ENCODE measurements around the gene RGS5.

RGS5 gene

GRCh38 chr1:163213626-163214025, 10.9 kb upstream of the RGS5 start:
- Histone ChIP-seq H3K9me3 (ENCODE audit: control insufficient read depth, insufficient read depth, low read length) (no peaks in the 10 kb centered on the region), H3K27ac (ENCODE audit: low read length) (no peak overlapping the region), H3K4me1 (ENCODE audit: control insufficient read depth, insufficient read depth, low read length) (no peaks in the 10 kb centered on the region; the same call in 1 of the 2 replicates), H3K4me3 (ENCODE audit: low read length) (no peak overlapping the region), H3K27me3 (ENCODE audit: control insufficient read depth, insufficient read depth, low read length) (no peaks in the 10 kb centered on the region), H3K36me3 (ENCODE audit: control insufficient read depth, insufficient read depth, low read length) (no peaks in the 10 kb centered on the region)
- no peak for DNase-seq (ENCODE audit: low read depth, low spot score)
- WGBS (ENCODE audit: insufficient coverage, insufficient read length) = 100% methylated on average over 1 of the region's 4 CpGs

DNA sequence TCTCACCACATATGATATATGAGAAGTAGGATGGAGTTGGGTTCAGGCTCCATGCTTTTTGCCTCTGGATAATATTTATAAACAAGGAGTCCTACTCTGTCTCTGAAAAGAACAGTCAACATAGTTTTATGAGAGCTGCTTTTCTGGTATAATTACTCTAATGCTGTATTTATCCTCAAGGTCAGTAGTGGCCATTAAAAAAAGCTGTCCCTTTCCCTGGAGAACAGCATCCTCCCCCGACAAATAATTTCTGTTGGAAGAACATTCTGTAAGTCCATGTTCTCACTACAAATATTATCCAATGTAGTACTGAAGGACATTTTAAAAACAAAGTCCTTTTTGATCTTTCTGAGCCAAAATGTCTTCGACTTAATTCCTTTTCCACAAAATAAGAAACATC, 9.0 kb upstream of the RGS5 start:
- DNase-seq (ENCODE audit: low read depth, low spot score) = no peak
- no peaks in the 10 kb centered on the region for H3K27me3 ChIP-seq (ENCODE audit: control insufficient read depth, insufficient read depth, low read length)
- H3K4me1 ChIP-seq (ENCODE audit: control insufficient read depth, insufficient read depth, low read length) = no peaks in the 10 kb centered on the region; the same call in 1 of the 2 replicates
- no peak overlapping the region for H3K4me3 ChIP-seq (ENCODE audit: low read length)
- WGBS (ENCODE audit: insufficient coverage, insufficient read length) = no CpG with 5 or more reads among the region's 2 CpGs
- H3K27ac ChIP-seq (ENCODE audit: low read length) = no peak overlapping the region
- no peaks in the 10 kb centered on the region for H3K9me3 ChIP-seq (ENCODE audit: control insufficient read depth, insufficient read depth, low read length)
- H3K36me3 ChIP-seq (ENCODE audit: control insufficient read depth, insufficient read depth, low read length) = no peaks in the 10 kb centered on the region

DNA sequence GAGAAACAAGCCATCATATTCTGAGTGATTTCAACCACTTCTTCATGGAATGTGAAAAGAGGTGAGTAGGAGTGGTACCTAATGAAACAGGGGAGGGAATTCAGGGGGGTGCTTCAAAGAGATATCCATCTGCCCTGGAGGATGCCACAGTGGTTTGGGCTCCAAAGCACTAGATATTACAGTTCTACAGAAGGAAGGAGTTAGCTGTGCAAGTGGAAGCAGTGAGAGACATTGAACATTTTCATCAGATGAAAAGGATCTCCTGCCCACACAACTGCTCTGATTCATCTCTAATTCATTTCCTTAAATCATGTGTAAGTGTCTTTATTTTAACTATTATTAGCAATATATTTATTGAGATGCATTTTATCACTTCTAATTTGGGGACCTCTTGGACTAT, 2.8 kb upstream of the RGS5 start:
- no peak overlapping the region for H3K27ac ChIP-seq (ENCODE audit: low read length)
- H3K36me3 ChIP-seq (ENCODE audit: control insufficient read depth, insufficient read depth, low read length) = no peaks in the 10 kb centered on the region
- no peak overlapping the region for H3K4me3 ChIP-seq (ENCODE audit: low read length)
- no peaks in the 10 kb centered on the region for H3K9me3 ChIP-seq (ENCODE audit: control insufficient read depth, insufficient read depth, low read length)
- H3K4me1 ChIP-seq (ENCODE audit: control insufficient read depth, insufficient read depth, low read length) = peaks cover 2% of the 10 kb centered on the region; the same call in 1 of the 2 replicates
- H3K27me3 ChIP-seq (ENCODE audit: control insufficient read depth, insufficient read depth, low read length) = no peaks in the 10 kb centered on the region
- DNase-seq (ENCODE audit: low read depth, low spot score) = no peak

- H3K36me3 ChIP-seq (ENCODE audit: control insufficient read depth, insufficient read depth, low read length) = no peaks in the 10 kb centered on the region
- DNase-seq (ENCODE audit: low read depth, low spot score) = no peak
- WGBS (ENCODE audit: insufficient coverage, insufficient read length) = no CpG with 5 or more reads among the region's 1 CpG
- H3K4me3 ChIP-seq (ENCODE audit: low read length) = no peak overlapping the region
- H3K27ac ChIP-seq (ENCODE audit: low read length) = no peak overlapping the region
- H3K9me3 ChIP-seq (ENCODE audit: control insufficient read depth, insufficient read depth, low read length) = no peaks in the 10 kb centered on the region
- H3K27me3 ChIP-seq (ENCODE audit: control insufficient read depth, insufficient read depth, low read length) = no peaks in the 10 kb centered on the region
- peaks cover 2% of the 10 kb centered on the region; the same call in 1 of the 2 replicates for H3K4me1 ChIP-seq (ENCODE audit: control insufficient read depth, insufficient read depth, low read length)
Observed at GRCh38 chr1:163203561-163203960, 845 bp upstream of the RGS5 start.

- Histone ChIP-seq H3K27me3 (ENCODE audit: control insufficient read depth, insufficient read depth, low read length) (no peaks in the 10 kb centered on the region), H3K4me3 (ENCODE audit: low read length) (no peak overlapping the region), H3K27ac (ENCODE audit: low read length) (no peak overlapping the region), H3K36me3 (ENCODE audit: control insufficient read depth, insufficient read depth, low read length) (no peaks in the 10 kb centered on the region), H3K4me1 (ENCODE audit: control insufficient read depth, insufficient read depth, low read length) (peaks cover 2% of the 10 kb centered on the region; the same call in 1 of the 2 replicates), H3K9me3 (ENCODE audit: control insufficient read depth, insufficient read depth, low read length) (no peaks in the 10 kb centered on the region)
- WGBS (ENCODE audit: insufficient coverage, insufficient read length) = no CpG with 5 or more reads among the region's 1 CpG
- DNase-seq (ENCODE audit: low read depth, low spot score) = no peak
Observed at GRCh38 chr1:163201906-163202305, 810 bp downstream of the RGS5 start.

GRCh38 chr1:163197022-163197421, 5.7 kb downstream of the RGS5 start:
- no peak overlapping the region for H3K27ac ChIP-seq (ENCODE audit: low read length)
- WGBS (ENCODE audit: insufficient coverage, insufficient read length) = no CpG with 5 or more reads among the region's 4 CpGs
- no peaks in the 10 kb centered on the region for H3K27me3 ChIP-seq (ENCODE audit: control insufficient read depth, insufficient read depth, low read length)
- no peaks in the 10 kb centered on the region for H3K9me3 ChIP-seq (ENCODE audit: control insufficient read depth, insufficient read depth, low read length)
- no peak overlapping the region for H3K4me3 ChIP-seq (ENCODE audit: low read length)
- no peaks in the 10 kb centered on the region for H3K36me3 ChIP-seq (ENCODE audit: control insufficient read depth, insufficient read depth, low read length)
- no peaks in the 10 kb centered on the region for H3K4me1 ChIP-seq (ENCODE audit: control insufficient read depth, insufficient read depth, low read length)
- DNase-seq (ENCODE audit: low read depth, low spot score) = no peak

GRCh38 chr1:163196449-163196787, 6.3 kb downstream of the RGS5 start:
- Histone ChIP-seq H3K27me3 (ENCODE audit: control insufficient read depth, insufficient read depth, low read length) (no peaks in the 10 kb centered on the region), H3K27ac (ENCODE audit: low read length) (no peak overlapping the region), H3K9me3 (ENCODE audit: control insufficient read depth, insufficient read depth, low read length) (no peaks in the 10 kb centered on the region), H3K36me3 (ENCODE audit: control insufficient read depth, insufficient read depth, low read length) (no peaks in the 10 kb centered on the region), H3K4me3 (ENCODE audit: low read length) (no peak overlapping the region), H3K4me1 (ENCODE audit: control insufficient read depth, insufficient read depth, low read length) (no peaks in the 10 kb centered on the region)
- no peak for DNase-seq (ENCODE audit: low read depth, low spot score)

DNA sequence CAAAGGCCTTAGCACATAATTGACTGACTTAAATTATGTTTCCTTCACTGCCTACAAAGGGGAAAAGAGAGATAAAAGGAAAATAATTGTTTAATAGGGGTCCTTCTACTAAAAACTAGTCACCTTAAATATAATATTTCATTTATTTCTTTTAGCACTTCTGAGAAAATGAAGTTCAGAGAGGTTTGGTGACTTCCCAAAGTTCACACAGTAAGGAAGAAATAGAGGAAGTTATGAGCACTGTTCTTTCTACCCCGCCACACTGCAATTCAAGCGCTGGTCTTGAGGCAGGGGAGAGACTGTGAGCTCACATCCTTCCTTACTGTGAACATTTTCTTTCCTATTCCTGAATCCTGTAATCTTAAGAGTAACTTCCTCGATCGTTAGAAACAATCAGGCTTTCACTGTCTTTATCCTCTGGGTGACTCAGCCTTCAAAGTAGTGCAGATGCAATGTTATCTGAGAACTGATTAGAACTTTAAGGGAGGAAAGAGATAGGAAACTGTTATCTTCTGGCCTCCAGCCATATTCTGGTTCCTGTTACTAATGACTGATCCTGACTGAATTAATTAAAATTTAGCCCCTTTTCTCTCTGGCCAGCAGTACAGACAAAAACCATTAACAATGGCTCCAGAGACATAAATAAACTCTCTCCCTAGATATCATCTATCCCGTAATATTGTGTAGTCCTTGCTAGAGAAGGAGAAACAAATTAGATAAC, 6.8 kb downstream of the RGS5 start:
- no peak overlapping the region for H3K4me3 ChIP-seq (ENCODE audit: low read length)
- DNase-seq (ENCODE audit: low read depth, low spot score) = no peak
- H3K4me1 ChIP-seq (ENCODE audit: control insufficient read depth, insufficient read depth, low read length) = no peaks in the 10 kb centered on the region
- no CpG with 5 or more reads among the region's 5 CpGs for WGBS (ENCODE audit: insufficient coverage, insufficient read length)
- H3K36me3 ChIP-seq (ENCODE audit: control insufficient read depth, insufficient read depth, low read length) = no peaks in the 10 kb centered on the region
- H3K27ac ChIP-seq (ENCODE audit: low read length) = no peak overlapping the region
- H3K27me3 ChIP-seq (ENCODE audit: control insufficient read depth, insufficient read depth, low read length) = no peaks in the 10 kb centered on the region
- H3K9me3 ChIP-seq (ENCODE audit: control insufficient read depth, insufficient read depth, low read length) = no peaks in the 10 kb centered on the region

GRCh38 chr1:163191301-163191700, 11.4 kb downstream of the RGS5 start:
- Histone ChIP-seq H3K4me3 (ENCODE audit: low read length) (no peak overlapping the region), H3K27ac (ENCODE audit: low read length) (no peak overlapping the region), H3K36me3 (ENCODE audit: control insufficient read depth, insufficient read depth, low read length) (no peaks in the 10 kb centered on the region), H3K4me1 (ENCODE audit: control insufficient read depth, insufficient read depth, low read length) (no peaks in the 10 kb centered on the region), H3K27me3 (ENCODE audit: control insufficient read depth, insufficient read depth, low read length) (no peaks in the 10 kb centered on the region), H3K9me3 (ENCODE audit: control insufficient read depth, insufficient read depth, low read length) (no peaks in the 10 kb centered on the region)
- WGBS (ENCODE audit: insufficient coverage, insufficient read length) = no CpG with 5 or more reads among the region's 1 CpG
- no peak for DNase-seq (ENCODE audit: low read depth, low spot score)

DNA sequence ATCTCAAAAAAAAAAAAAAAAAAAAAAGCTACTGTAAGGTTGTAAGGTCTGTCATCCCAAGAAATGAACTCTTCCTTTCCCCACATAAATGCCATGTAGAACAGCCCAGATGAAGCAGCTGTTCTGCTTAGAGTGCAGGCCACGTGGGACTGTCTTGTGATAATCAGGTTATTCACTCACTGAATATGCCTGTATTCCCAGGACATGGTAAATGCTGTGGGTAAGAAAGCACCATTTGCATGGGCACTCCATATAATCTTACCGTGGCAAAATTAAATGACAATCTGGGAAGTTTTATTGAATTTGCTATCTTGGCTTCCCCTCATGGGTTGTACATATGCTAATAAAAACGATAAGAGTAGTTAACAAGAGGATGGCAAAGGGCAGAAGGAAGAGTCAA, 13.8 kb downstream of the RGS5 start:
- Histone ChIP-seq H3K27me3 (ENCODE audit: control insufficient read depth, insufficient read depth, low read length) (no peaks in the 10 kb centered on the region), H3K4me3 (ENCODE audit: low read length) (no peak overlapping the region), H3K9me3 (ENCODE audit: control insufficient read depth, insufficient read depth, low read length) (no peaks in the 10 kb centered on the region), H3K36me3 (ENCODE audit: control insufficient read depth, insufficient read depth, low read length) (no peaks in the 10 kb centered on the region), H3K27ac (ENCODE audit: low read length) (no peak overlapping the region), H3K4me1 (ENCODE audit: control insufficient read depth, insufficient read depth, low read length) (no peaks in the 10 kb centered on the region)
- no peak for DNase-seq (ENCODE audit: low read depth, low spot score)
- WGBS (ENCODE audit: insufficient coverage, insufficient read length) = no CpG with 5 or more reads among the region's 3 CpGs

DNA sequence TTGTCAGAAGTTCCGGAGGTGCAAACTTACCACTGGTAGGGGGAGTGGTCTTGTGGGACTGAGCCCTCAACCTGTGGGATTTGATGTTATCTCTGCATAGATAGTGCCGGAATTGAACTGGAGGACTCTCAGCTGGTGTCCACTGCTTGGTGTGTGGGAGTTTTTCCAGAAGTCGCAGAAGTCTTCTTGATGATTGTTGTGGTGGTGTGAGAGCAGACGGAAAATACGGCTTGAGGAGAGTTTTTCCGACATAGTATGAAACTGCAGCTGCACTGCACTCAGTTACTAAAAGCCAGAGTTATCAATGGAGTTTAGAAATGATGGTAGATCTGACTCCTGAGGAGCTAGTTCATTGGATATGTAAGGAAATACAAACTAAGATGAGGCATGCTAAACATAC, 14.9 kb downstream of the RGS5 start:
- Histone ChIP-seq H3K27me3 (ENCODE audit: control insufficient read depth, insufficient read depth, low read length) (no peaks in the 10 kb centered on the region), H3K4me3 (ENCODE audit: low read length) (no peak overlapping the region), H3K9me3 (ENCODE audit: control insufficient read depth, insufficient read depth, low read length) (no peaks in the 10 kb centered on the region), H3K4me1 (ENCODE audit: control insufficient read depth, insufficient read depth, low read length) (no peaks in the 10 kb centered on the region), H3K27ac (ENCODE audit: low read length) (no peak overlapping the region), H3K36me3 (ENCODE audit: control insufficient read depth, insufficient read depth, low read length) (no peaks in the 10 kb centered on the region)
- WGBS (ENCODE audit: insufficient coverage, insufficient read length) = no CpG with 5 or more reads among the region's 6 CpGs
- DNase-seq (ENCODE audit: low read depth, low spot score) = no peak

Data from iPS DF 6.9 (cell line).